Peyer's patch (tissue), 4 donors: ENCODE measurements around the gene PTPRE.

Source experiments
- CTCF ChIP-seq, 6 experiments: fragments of 450-650 bp in 4 of 6; fragments of 200-600 bp in 2 of 6; sonication (generic) in 1 of 6; IDR thresholded peaks; one replicate each; pipeline ENCODE4 v1.5.1; 2017 to 2019; ENCODE audit warnings: antibody characterized with exemption in 6 of 6, mild to moderate bottlenecking in 3 of 6, moderate library complexity in 1 of 6
- POLR2A ChIP-seq, 2 donors: fragments of 450-650 bp; IDR thresholded peaks; one replicate each; pipeline ENCODE4 v1.5.1; 2017; ENCODE audit warnings: antibody characterized with exemption in 2 of 2, mild to moderate bottlenecking in 2 of 2, moderate library complexity in 2 of 2

- no peak for TF ChIP-seq CTCF (IDR thresholded peaks at IDR 0.05)
- TF ChIP-seq POLR2A (IDR thresholded peaks at IDR 0.05): no peak
Measured at GRCh38 chr10:128065881-128066534, 159.1 kb downstream of the PTPRE start.
